Prostate gland (tissue), 2 donors: ENCODE data around the gene C17orf107. TPM values are rescaled to one million over a fixed set of nuclear protein-coding genes. Genes with fewer than 3 reads are reported as not detected.
A peak's percentile ranks its signal among the peaks of the same experiment; 100 is the strongest.
"Not testable (repeated sequence)": the region's sequence is repeated elsewhere in the genome, so short reads cannot be mapped to it uniquely, and the experiment has no call there.

ENCODE experiments used
- DNase-seq: peaks from one replicate; pipeline ENCODE4 v3.0.0-alpha.2; 2019; ENCODE audit warnings: low spot score
- H3K27ac ChIP-seq, 2 donors: fragments of 200-600 bp; sonication (generic); 2 replicates each; pipeline ENCODE4 v1.5.1; 2017 to 2019
- H3K27me3 ChIP-seq: fragments of 200-600 bp; sonication (generic); replicated peaks from 2 replicates; pipeline ENCODE4 v1.5.1; 2019; ENCODE audit not compliant: insufficient read depth
- H3K36me3 ChIP-seq, 2 donors: fragments of 200-600 bp; sonication (generic); 1 replicate in 1 of 2; 2 replicates in 1 of 2; pipeline versions ENCODE4 v1.5.1 to v1.8.1; 2017 to 2019
- H3K4me1 ChIP-seq: fragments of 200-600 bp; sonication (generic); replicated peaks from 2 replicates; pipeline ENCODE4 v1.5.1; 2019
- H3K4me3 ChIP-seq, 2 donors: fragments of 200-600 bp; sonication (generic); 2 replicates each; pipeline ENCODE4 v1.5.1; 2017 to 2019
- H3K9me3 ChIP-seq: fragments of 200-600 bp; sonication (generic); 2 replicates; pipeline ENCODE4 v1.5.1; 2017
- POLR2A ChIP-seq: fragments of 450-650 bp; IDR thresholded peaks from one replicate; pipeline ENCODE4 v1.6.1; 2016; ENCODE audit warnings: antibody characterized with exemption, mild to moderate bottlenecking
- POLR2AphosphoS5 ChIP-seq: sonication (generic); formaldehyde crosslinking; IDR thresholded peaks from one replicate; pipeline ENCODE4 v1.6.1; 2017; ENCODE audit warnings: antibody characterized with exemption
- WGBS: methylation state at CpG from one replicate; pipeline ENCODE4 v1.1.5; 2018; 5-methylcytosine and 5-hydroxymethylcytosine counted together
- intact Hi-C: fragments of 100-400 bp; cut with DNase I; formaldehyde crosslinking; loops from one replicate; pipeline ENCODE4 v1.14.2; 2022
- total RNA-seq, 2 donors: library from RNA; depleted of rRNA; stranded (reverse); fragments of >200 nt; gene quantifications; one replicate each; pipeline ENCODE4 v1.1.0, GENCODE V29; 2016
- TF ChIP-seq, protein P1 (sequence below), 4 experiments: fragments of 200-600 bp in 2 of 4; fragments of 450-650 bp in 2 of 4; sonication (generic) in 2 of 4; IDR thresholded peaks; 1 replicate in 3 of 4; 2 replicates in 1 of 4; pipeline ENCODE4 v1.5.1; 2016 to 2019; ENCODE audit warnings: antibody characterized with exemption in 4 of 4, mild to moderate bottlenecking in 2 of 4, moderate library complexity in 2 of 4

C17orf107 gene
- total RNA-seq, 2 donors from 2014 or later = 2.4 to 15.4 TPM

DNA sequence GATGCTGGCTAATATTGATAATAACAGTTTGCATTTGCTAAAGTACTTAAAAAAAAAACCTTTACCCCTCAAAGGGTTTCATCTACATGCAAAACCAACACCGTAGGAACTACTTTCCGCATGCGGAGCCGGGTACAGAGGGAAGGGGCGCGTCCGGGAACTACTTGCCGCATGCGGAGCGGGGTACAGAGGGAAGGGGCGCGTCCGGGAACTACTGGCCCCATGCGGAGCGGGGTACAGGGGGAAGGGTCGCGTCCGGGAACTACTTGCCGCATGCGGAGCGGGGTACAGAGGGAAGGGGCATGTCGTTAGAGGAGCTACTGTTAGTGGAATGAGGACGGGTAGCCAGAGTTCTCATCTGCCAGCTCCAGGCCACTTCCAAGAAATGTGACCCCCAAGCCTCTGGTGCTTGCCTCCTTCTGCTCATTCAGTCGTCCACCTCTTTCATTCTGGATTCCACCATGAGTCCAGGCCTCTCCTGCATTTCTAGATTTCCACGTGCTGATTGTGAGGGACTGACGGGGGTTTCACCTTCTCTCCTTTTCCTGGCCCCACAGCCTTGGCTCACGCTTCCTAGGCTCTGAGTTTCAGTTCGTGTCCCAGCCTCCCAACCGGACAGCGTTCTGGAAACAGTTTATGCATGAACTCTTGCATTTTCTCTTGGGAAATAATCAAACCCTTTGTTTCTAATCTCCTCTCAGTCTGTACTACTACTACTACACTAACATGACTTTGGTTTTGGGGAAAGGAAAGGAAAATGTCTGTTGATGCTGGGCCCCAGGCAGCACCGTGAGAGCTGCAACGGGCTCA is 39.3 kb upstream of the C17orf107 start:
- no peak for TF ChIP-seq POLR2A
- TF ChIP-seq, protein P1, sequence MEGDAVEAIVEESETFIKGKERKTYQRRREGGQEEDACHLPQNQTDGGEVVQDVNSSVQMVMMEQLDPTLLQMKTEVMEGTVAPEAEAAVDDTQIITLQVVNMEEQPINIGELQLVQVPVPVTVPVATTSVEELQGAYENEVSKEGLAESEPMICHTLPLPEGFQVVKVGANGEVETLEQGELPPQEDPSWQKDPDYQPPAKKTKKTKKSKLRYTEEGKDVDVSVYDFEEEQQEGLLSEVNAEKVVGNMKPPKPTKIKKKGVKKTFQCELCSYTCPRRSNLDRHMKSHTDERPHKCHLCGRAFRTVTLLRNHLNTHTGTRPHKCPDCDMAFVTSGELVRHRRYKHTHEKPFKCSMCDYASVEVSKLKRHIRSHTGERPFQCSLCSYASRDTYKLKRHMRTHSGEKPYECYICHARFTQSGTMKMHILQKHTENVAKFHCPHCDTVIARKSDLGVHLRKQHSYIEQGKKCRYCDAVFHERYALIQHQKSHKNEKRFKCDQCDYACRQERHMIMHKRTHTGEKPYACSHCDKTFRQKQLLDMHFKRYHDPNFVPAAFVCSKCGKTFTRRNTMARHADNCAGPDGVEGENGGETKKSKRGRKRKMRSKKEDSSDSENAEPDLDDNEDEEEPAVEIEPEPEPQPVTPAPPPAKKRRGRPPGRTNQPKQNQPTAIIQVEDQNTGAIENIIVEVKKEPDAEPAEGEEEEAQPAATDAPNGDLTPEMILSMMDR (IDR thresholded peaks at IDR 0.05) = no peak
- no peak for TF ChIP-seq POLR2AphosphoS5
- no peaks in the 10 kb centered on the region for H3K4me1 ChIP-seq

DNA sequence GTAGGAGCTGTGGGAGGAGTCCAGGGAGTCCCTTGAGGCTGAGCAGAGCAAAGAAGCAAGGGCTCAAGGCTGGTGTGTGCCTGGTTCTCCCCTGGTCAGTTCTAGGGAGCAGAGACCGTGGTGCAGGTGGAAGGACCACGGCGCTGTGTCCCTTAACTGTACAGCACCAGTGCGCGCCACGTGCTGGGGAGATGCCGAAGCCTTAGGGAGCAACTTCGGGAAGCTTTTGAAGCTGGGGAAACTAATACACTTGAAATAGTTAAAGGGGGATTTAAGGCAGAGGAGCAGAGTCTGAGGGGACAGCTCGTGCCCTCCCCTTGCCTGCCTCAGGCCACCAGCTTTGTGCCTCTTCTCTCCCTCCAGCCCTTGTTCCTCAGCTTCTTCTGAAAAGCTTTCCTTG is 38.7 kb upstream of the C17orf107 start:
- intact Hi-C loops = no loop called here
- Histone ChIP-seq H3K4me3 (no peak overlapping the region), H3K4me1 (no peaks in the 10 kb centered on the region), H3K36me3 (no peaks in the 10 kb centered on the region), H3K27me3 (no peaks in the 10 kb centered on the region), H3K27ac (peak overlapping the region; percentile 31 to 35), H3K9me3 (no peaks in the 10 kb centered on the region)
- WGBS = 75% methylated on average over 9 of the region's 9 CpGs
- no peak for DNase-seq
- TF ChIP-seq POLR2A = no peak
- TF ChIP-seq POLR2AphosphoS5 = no peak
- TF ChIP-seq, protein P1 (IDR thresholded peaks at IDR 0.05) = no peak

More for the DNA sequence above, 39.3 kb upstream of the C17orf107 start:
- no peak for DNase-seq
- Histone ChIP-seq H3K4me3 (no peak overlapping the region), H3K27me3 (no peaks in the 10 kb centered on the region), H3K27ac (peak overlapping the region; percentile 31 to 57), H3K36me3 (no peaks in the 10 kb centered on the region), H3K9me3 (no peaks in the 10 kb centered on the region)
- WGBS = 72% methylated on average over 32 of the region's 32 CpGs
- intact Hi-C loops = no loop called here

DNA sequence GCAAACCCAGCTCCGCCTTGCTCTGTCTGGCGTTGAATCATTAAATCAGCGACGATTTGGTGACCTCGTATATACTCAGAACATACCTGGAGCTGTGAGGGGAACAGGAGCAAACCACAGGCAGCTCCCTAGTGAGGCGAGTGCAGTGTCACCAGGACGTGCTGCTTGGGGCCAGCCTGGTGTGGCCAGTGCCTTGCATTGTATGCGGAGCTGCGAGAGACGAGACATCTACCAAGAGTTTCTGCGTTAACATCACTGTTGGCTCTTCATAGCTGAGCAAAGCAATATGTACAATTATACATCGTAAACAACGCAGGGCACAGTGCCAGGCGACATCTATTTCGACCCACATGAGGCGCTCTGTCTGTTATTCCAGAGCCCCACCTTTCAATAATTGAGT is 38.3 kb upstream of the C17orf107 start:
- DNase-seq = no peak
- no peaks in the 10 kb centered on the region for H3K4me1 ChIP-seq
- no peaks in the 10 kb centered on the region for H3K9me3 ChIP-seq
- H3K4me3 ChIP-seq = no peak overlapping the region
- H3K27ac ChIP-seq = peak overlapping the region in 1 of 2 donors; percentile 31
- no peaks in the 10 kb centered on the region for H3K27me3 ChIP-seq
- WGBS = 86% methylated on average over 16 of the region's 16 CpGs
- TF ChIP-seq, protein P1 (IDR thresholded peaks at IDR 0.05) = no peak
- no peak for TF ChIP-seq POLR2A
- no peak for TF ChIP-seq POLR2AphosphoS5
- intact Hi-C loops = no loop called here
- no peaks in the 10 kb centered on the region for H3K36me3 ChIP-seq

DNA sequence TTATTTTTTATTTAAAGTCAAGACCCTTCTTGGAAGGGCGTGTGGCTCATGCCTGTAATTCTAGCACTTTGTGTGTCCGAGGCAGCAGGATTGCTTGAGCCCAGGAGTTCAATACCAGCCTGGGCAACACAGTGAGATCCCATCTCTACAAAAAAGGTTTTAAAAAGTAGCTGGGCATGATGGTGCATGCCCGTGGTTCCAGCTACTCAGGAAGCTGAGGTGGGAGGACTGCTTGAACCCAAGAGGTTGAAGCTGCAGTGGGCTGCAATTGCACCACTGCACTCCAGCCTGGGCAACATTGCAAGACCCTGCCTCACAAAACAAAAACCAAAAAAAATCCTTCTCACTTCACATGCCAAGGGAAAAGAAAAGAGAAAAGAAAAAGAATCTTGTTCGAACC is 36.6 kb upstream of the C17orf107 start:
- TF ChIP-seq, protein P1 (IDR thresholded peaks at IDR 0.05) = no peak
- no peak for TF ChIP-seq POLR2AphosphoS5
- no peak for TF ChIP-seq POLR2A
- DNase-seq = no peak
- no peaks in the 10 kb centered on the region for H3K4me1 ChIP-seq
- intact Hi-C loops = no loop called here
- no peak overlapping the region for H3K27ac ChIP-seq
- H3K36me3 ChIP-seq = no peaks in the 10 kb centered on the region
- H3K4me3 ChIP-seq = no peak overlapping the region
- H3K27me3 ChIP-seq = no peaks in the 10 kb centered on the region
- 89% methylated on average over 4 of the region's 4 CpGs for WGBS
- no peaks in the 10 kb centered on the region for H3K9me3 ChIP-seq

DNA sequence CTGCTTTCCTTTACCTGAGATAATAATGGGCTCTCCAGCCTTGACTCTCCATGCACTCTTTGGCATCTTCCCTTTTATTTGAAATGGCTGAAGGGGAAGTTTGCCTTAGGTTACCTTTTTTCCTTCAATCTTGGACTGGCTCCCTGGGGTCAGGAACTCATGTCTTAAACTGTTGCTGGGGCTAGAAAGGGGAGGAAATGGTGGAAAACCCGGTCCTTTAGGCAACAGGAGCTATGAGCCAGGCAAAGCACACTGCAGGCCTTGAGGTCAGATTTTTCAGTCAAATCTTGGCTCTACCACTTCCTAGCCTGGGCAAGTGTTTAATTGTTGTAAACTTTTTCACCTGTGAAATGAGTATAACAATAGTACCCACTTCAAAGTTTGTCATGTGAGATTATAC is 36.0 kb upstream of the C17orf107 start:
- no peaks in the 10 kb centered on the region for H3K4me1 ChIP-seq
- H3K36me3 ChIP-seq = no peaks in the 10 kb centered on the region
- no peaks in the 10 kb centered on the region for H3K27me3 ChIP-seq
- no peak overlapping the region for H3K27ac ChIP-seq
- H3K4me3 ChIP-seq = no peak overlapping the region
- no peaks in the 10 kb centered on the region for H3K9me3 ChIP-seq
- intact Hi-C loops = no loop called here
- no peak for DNase-seq
- 95% methylated on average over 1 of the region's 1 CpG for WGBS
- TF ChIP-seq POLR2A (no peak), POLR2AphosphoS5 (no peak)
- TF ChIP-seq, protein P1 (IDR thresholded peaks at IDR 0.05) = no peak

DNA sequence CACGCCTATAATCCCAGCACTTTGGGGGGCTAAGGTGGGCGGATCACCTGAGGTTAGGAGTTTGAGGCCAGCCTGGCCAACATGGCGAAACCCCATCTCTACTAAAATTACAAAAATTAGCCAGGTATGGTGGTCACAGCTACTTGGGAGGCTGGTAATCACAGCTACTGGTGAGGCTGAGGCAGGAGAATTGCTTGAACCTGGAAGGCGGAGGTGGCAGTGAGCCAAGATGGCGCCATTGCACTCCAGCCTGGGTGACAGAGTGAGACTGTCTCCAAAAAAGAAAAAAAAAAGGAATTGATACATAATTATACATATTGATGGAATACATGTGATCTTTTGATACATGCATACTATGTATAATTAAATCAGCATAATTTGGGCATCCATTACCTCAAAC is 31.8 kb upstream of the C17orf107 start:
- H3K27ac ChIP-seq, DNase-seq, H3K9me3 ChIP-seq, intact Hi-C loops, H3K4me1 ChIP-seq, H3K4me3 ChIP-seq, H3K27me3 ChIP-seq, H3K36me3 ChIP-seq: not testable (repeated sequence)
- WGBS = 91% methylated on average over 5 of the region's 5 CpGs

DNA sequence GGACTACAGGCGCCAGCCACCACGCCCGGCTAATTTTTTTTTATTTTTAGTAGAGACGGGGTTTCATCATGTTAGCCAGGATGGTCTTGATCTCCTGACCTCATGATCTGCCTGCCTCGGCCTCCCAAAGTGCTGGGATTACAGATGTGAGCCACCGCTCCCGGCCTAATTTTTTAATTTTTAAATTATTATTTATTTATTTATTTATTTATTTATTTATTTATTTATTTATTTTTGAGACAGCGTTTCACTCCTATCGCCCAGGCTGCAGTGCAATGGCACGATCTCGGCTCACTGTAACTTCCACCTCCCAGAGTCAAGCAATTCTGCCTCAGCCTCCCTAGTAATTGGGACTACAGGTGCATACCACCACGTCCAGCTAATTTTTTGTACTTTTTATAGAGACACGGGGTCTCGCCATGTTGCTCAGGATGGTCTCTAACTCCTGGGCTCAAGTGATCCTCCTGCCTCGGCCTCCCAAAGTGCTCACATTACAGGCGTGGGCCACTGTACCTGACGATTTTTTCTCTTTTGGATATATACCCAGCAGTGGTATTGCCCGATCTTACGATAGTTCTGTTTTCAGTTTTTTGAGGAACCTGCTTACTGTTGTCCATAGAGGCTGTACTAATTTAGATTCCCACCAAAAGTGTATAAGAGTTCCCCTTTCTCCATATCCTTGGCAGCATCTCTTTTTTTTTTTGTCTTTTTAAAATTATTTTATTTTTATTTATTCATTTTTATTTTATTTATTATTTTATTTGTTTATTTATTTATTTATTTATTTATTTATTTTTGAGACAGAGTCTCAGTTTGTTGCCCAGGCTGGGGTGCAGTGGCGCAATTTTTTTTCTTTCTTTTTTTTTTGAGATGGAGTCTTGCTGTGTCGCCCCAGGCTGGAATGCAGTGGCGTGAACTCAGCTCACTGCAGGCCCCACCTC is 30.0 kb upstream of the C17orf107 start:
- H3K27ac ChIP-seq, H3K4me3 ChIP-seq, H3K36me3 ChIP-seq, H3K9me3 ChIP-seq, H3K4me1 ChIP-seq, intact Hi-C loops, H3K27me3 ChIP-seq, DNase-seq: not testable (repeated sequence)
- WGBS = 96% methylated on average over 22 of the region's 22 CpGs
